ENCODE data around the gene SHB.

Gene SHB

GRCh38 chr9:37925786-37926736 is 143.0 kb downstream of the SHB start:
- no peak for DNase-seq

DNA sequence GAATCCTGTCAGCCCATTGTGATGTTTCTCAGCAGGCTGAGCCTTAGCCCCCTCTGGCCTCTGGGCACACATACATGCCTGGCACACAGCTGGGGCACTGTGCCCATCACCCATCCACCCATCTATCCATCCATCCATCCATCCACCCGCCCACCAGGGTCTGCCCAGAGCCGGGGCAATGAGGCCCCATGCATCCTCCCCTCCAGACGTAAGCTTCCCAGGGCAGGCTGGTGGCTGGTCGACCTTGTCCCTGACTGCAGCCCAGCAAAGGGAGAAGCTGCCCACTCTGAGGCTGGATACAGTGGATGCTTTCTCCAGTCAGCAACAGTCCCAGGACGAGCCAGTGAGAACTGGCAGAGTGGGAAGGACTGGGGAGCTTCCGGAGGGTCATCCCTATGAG is 144.0 kb downstream of the SHB start:
- no peak for DNase-seq

- no peak for DNase-seq
Measured at GRCh38 chr9:37924538-37924937, 144.5 kb downstream of the SHB start.

GRCh38 chr9:37923796-37924427 is 145.1 kb downstream of the SHB start:
- DNase-seq = no peak

- no peak for DNase-seq
Measured at GRCh38 chr9:37923118-37923795, 145.8 kb downstream of the SHB start.

GRCh38 chr9:37922363-37923117 is 146.5 kb downstream of the SHB start:
- DNase-seq = no peak

DNA sequence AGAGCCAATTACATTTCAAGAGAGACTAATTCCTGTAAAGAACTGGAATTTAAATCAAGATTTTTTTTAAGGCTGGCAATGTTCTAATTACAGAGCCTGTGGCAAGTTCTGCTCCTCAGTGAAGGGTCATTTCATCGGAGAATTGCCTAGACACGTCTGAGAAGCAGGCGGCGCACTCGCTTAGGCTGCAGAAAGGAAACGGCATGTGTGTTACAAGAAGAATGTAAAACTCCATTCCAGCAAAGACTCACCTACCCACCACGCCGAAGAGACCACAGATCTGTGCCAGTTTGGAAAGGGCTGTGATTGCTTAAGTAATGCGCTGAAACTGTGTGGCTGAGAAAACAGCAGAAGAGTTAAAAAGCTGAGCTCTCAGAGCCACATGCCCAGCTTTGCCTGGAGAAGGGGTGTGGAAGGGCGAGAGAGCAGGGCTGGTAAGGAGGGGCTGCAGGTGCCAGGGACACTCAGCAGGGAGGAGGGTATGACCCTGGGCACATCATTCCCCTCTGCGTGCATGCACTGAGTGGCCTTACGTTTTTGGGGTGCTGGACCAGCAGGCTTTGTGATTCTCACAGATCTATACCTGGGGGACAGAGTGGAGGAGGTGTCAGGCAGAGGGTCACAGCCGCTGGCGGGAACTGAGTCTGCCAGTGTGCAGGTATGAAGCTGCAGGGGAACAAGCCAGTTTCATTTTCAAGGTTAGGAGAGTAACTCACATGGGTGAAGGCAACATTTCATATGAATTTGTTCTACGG is 147.3 kb downstream of the SHB start:
- DNase-seq = no peak

DNA sequence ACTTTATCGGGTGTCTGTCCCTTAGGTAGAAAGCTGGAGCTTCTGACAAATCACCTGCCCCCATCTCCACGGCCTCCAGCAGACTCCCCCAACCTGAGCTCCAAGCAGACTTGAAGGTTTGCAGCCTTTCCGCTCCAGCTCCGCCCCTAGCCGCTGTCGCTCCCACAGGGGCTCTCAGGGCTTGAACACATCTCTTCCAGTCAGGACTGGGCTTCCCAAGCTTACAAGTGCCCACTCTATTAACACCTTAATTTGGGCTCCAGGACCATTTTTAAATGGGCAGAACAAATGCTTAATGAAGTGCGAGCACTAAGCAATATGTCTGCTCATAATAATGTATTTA is 147.9 kb downstream of the SHB start:
- DNase-seq = no peak

DNA sequence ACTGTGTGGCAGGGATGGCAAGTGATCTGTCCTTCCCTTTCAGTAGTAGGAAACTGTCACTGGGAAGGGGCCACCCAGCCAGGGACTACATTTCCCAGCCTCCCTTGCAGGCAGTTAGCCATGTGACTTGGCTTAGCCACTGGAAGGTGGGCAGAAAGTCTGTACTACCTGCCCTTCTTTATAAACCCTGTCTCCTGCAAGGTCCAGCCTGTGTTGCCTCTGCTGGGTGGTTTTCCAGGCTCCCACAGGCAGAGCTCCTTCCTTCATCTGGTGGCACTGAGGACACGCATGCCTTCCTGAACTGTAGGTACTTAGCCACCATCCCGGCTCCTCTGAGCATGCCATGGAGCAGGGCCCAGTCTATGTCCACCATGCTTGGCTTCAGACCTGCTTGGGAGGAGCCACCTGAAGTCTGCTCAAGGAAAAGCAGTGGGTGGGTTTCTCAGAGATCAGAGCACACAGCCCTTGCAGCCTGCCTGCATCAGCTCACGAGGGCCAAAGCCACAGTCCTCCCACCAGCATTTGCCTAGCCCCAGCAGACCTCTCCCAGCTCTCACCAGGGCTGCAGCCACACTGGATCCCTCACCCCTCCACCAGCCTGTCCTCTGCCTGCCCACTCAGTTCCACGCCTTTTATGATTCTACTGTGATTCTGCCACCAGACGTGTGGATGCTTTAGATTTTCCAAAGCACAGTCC is 148.4 kb downstream of the SHB start:
- DNase-seq = no peak

GRCh38 chr9:37919956-37920335 is 149.1 kb downstream of the SHB start:
- DNase-seq = no peak

DNA sequence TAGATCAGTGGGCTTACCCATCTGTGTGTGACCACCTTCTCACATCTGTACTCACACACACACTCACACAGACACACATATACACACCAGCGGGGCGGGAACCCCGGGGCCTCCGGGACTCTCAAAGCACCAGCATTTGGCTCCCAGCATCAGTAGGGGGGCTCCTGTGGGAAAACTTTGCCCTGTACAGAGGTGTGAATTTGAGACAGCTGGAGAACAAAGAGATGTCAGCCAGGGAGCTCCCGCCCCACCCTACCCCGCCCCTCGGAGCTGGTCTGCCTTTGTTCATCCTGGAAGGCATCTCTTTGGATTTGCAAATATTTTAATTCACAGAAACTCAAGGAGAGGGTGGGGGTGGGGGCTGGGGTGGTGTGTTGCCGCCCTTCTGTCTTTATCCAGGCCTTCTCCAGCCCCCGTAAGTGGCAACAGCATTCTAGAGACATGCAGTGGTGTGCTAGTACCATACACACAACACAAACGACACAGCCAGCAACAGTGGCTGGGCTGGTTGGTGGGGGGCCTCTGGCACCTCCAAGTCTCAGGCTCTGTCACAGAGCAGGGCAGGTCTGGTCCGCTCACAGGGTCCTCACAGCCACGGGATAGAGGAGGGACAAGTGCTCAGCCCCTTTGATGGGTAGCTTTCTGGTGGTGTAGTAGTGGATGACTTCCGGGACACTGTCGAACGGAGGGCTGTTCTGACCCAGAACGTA is 149.6 kb downstream of the SHB start:
- no peak for DNase-seq

DNA sequence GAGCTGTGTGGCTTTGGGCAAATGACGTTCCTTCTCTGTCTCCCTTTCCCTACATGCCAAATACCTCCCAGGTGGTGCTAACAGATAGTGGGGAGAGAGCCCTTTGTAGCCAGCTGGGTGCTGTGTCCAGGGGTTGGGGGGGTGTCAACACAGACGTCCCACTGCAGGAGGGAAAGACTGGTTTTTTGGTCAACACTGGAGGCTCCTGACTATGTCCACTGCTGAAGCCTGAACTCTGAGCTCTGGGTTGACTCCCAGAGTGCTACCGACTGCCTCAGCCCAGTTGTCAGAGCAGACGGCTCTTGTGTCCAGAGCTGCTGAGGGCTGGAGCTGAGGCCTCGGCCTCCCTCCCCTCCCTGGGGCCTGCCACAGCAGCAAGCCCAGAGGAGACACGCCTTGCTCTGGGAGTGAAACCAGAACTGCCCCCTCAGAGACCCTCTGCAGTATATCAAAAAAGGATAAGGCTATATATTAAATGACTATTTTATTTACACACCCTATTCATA is 150.3 kb downstream of the SHB start:
- no peak for DNase-seq

GRCh38 chr9:37917801-37918664 is 151.0 kb downstream of the SHB start:
- no peak for DNase-seq

DNA sequence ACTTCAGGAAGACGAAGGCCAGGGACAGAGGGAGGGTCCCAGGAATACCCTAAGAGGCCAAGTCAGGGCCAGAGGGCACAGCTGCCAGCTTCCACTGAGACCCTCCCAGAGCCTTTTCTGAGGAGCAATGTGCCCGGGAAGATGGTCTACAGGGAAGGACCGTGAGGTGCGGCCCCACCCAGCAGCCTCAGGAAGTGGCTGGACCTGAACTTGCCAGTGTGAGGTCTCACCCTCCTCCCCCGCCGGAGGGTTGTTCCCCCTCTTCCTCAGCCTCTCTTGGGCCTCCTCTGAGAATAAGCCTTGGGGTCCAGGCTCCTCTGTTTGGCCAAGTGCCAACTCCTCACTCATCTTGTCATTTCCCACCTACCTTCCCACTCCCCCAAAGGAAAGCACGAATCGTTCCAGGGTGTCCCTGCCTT is 151.7 kb downstream of the SHB start:
- no peak for DNase-seq

GRCh38 chr9:37916471-37917312 is 152.3 kb downstream of the SHB start:
- no peak for DNase-seq

- no peak for DNase-seq
Measured at GRCh38 chr9:37915911-37916470, 153.0 kb downstream of the SHB start.

DNA sequence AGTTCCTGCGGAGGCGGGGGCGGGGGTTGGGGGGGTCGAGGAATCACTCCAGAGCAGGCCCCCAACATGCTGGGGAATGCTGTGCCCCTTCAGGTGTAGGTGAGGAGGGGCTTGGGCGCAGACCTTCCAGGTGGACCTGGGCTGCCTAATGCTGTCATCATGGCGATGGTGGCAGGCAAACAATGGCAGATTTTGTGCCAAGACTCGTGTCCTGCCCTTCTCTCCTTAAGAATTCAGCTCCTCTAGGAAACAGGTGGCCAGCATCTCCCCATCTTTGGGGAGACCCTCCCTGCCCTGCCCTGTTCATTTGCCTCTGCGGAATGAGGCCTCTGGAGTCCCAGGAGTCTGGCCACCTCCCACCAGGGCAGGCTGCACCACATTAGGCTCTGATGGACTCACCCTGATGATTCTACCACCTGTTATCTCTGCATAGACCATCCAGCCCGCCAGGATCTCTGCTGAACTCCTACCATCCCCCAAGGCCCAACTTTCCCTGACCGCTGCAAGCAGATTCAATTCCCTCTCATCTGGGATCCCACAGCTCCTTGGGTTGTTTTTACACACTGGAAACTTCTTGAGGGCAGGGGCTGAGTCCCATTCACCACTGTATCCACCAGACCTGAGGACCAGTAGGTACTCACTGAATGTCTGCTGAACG is 154.2 kb downstream of the SHB start:
- DNase-seq = no peak

- DNase-seq = no peak
Measured at GRCh38 chr9:37914154-37914551, 154.9 kb downstream of the SHB start.
